ENCODE data around the gene HEY2. TPM values are rescaled to one million over a fixed set of nuclear protein-coding genes. Genes with fewer than 3 reads are reported as not detected.

HEY2 gene
- total and polyA plus RNA-seq, 4 donors, result 1.0 to 2.0 (median 1.4) TPM

GRCh38 chr6:125792680-125793079 is 43.2 kb downstream of the HEY2 start (continued):
- no peak for TF ChIP-seq CTCF (IDR thresholded peaks at IDR 0.05; ENCODE audit: low read depth, low read length, missing input control)

DNA sequence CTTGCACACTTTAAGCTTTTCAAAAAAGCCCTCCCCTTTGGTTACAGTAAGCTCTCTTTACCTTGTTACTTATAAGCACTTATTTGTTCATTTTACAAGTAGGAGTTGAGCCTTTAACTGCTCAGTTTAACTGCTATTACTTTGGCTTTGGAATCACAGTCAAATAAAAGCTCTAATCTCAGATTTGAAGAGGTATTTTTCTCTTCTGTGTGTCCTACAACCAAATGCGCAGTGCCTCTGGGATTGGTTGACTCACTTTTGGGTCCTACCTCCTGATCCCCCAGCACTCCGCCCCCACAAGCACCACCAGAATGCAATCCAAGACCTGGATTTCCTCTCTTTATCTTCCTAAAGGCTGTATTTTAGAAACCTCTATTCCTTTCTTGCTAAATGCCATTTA is 43.8 kb downstream of the HEY2 start:
- Histone ChIP-seq H3K27me3 (ENCODE audit: control insufficient read depth in 4 of 4, insufficient read depth in 4 of 4, low read length in 3 of 4) (no peaks in the 10 kb centered on the region), H3K9ac (ENCODE audit: low read depth in 1 of 2, low read length in 2 of 2) (no peak overlapping the region), H3K27ac (ENCODE audit: low read depth in 1 of 2, low read length in 2 of 2) (no peak overlapping the region), H3K4me1 (ENCODE audit: control insufficient read depth in 4 of 4, insufficient read depth in 4 of 4, low read length in 3 of 4) (peaks cover 4 to 40% (median 20%) of the 10 kb centered on the region in 4 donors), H3K9me3 (ENCODE audit: control insufficient read depth in 4 of 4, low read length in 3 of 4) (no peaks in the 10 kb centered on the region), H3K4me3 (ENCODE audit: low read depth in 1 of 3, low read length in 3 of 3) (no peak overlapping the region), H3K36me3 (ENCODE audit: control insufficient read depth in 4 of 4, insufficient read depth in 3 of 4, low read depth in 1 of 4, low read length in 3 of 4) (peaks cover 0 to 3% (median 0%) of the 10 kb centered on the region in 4 donors)
- no peak for DNase-seq (ENCODE audit: low spot score)
- 91% methylated on average over 2 of the region's 2 CpGs for WGBS
- no peak for TF ChIP-seq NR2F2 (IDR thresholded peaks at IDR 0.05)
- no peak for TF ChIP-seq TAF1 (conservative IDR thresholded peaks at IDR 0.05)
- TF ChIP-seq SP1 (IDR thresholded peaks at IDR 0.05), result no peak
- TF ChIP-seq, protein P1, sequence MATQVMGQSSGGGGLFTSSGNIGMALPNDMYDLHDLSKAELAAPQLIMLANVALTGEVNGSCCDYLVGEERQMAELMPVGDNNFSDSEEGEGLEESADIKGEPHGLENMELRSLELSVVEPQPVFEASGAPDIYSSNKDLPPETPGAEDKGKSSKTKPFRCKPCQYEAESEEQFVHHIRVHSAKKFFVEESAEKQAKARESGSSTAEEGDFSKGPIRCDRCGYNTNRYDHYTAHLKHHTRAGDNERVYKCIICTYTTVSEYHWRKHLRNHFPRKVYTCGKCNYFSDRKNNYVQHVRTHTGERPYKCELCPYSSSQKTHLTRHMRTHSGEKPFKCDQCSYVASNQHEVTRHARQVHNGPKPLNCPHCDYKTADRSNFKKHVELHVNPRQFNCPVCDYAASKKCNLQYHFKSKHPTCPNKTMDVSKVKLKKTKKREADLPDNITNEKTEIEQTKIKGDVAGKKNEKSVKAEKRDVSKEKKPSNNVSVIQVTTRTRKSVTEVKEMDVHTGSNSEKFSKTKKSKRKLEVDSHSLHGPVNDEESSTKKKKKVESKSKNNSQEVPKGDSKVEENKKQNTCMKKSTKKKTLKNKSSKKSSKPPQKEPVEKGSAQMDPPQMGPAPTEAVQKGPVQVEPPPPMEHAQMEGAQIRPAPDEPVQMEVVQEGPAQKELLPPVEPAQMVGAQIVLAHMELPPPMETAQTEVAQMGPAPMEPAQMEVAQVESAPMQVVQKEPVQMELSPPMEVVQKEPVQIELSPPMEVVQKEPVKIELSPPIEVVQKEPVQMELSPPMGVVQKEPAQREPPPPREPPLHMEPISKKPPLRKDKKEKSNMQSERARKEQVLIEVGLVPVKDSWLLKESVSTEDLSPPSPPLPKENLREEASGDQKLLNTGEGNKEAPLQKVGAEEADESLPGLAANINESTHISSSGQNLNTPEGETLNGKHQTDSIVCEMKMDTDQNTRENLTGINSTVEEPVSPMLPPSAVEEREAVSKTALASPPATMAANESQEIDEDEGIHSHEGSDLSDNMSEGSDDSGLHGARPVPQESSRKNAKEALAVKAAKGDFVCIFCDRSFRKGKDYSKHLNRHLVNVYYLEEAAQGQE (IDR thresholded peaks at IDR 0.05), result no peak
- no peak for TF ChIP-seq FOXA2 (IDR thresholded peaks at IDR 0.05)
- TF ChIP-seq YY1 (IDR thresholded peaks at IDR 0.05), result no peak
- TF ChIP-seq MAX (IDR thresholded peaks at IDR 0.05), result no peak
- no peak for TF ChIP-seq HNF4G (IDR thresholded peaks at IDR 0.05)
- no peak for TF ChIP-seq ATF3 (IDR thresholded peaks at IDR 0.05)

GRCh38 chr6:125793863-125794262 is 44.4 kb downstream of the HEY2 start:
- peaks cover 0 to 3% (median 0%) of the 10 kb centered on the region in 4 donors for H3K36me3 ChIP-seq (ENCODE audit: control insufficient read depth in 4 of 4, insufficient read depth in 3 of 4, low read depth in 1 of 4, low read length in 3 of 4)
- H3K4me1 ChIP-seq (ENCODE audit: control insufficient read depth in 4 of 4, insufficient read depth in 4 of 4, low read length in 3 of 4), result peaks cover 4 to 40% (median 20%) of the 10 kb centered on the region in 4 donors
- H3K4me3 ChIP-seq (ENCODE audit: low read depth in 1 of 3, low read length in 3 of 3), result no peak overlapping the region
- H3K9ac ChIP-seq (ENCODE audit: low read depth in 1 of 2, low read length in 2 of 2), result no peak overlapping the region
- 85% methylated on average over 3 of the region's 3 CpGs for WGBS
- no peak for DNase-seq (ENCODE audit: low spot score)
- no peaks in the 10 kb centered on the region for H3K27me3 ChIP-seq (ENCODE audit: control insufficient read depth in 4 of 4, insufficient read depth in 4 of 4, low read length in 3 of 4)
- H3K9me3 ChIP-seq (ENCODE audit: control insufficient read depth in 4 of 4, low read length in 3 of 4), result no peaks in the 10 kb centered on the region
- no peak overlapping the region for H3K27ac ChIP-seq (ENCODE audit: low read depth in 1 of 2, low read length in 2 of 2)
- TF ChIP-seq FOXA2 (IDR thresholded peaks at IDR 0.05), result no peak
- no peak for TF ChIP-seq EGR1 (IDR thresholded peaks at IDR 0.05; ENCODE audit: low read depth in 2 of 2)
- TF ChIP-seq, protein P1 (IDR thresholded peaks at IDR 0.05), result no peak
- no peak for TF ChIP-seq RAD21 (IDR thresholded peaks at IDR 0.05)
- no peak for TF ChIP-seq SP1 (IDR thresholded peaks at IDR 0.05)
- TF ChIP-seq TAF1 (conservative IDR thresholded peaks at IDR 0.05), result no peak
- TF ChIP-seq FOXA1 (IDR thresholded peaks at IDR 0.05), result no peak
- TF ChIP-seq ZBTB33 (IDR thresholded peaks at IDR 0.05), result no peak
- no peak for TF ChIP-seq JUND (IDR thresholded peaks at IDR 0.05)
- TF ChIP-seq GABPA (IDR thresholded peaks at IDR 0.05 in 1 of 2, conservative IDR thresholded peaks at IDR 0.05 in 1 of 2), result no peak
- TF ChIP-seq MAX (IDR thresholded peaks at IDR 0.05), result no peak
- TF ChIP-seq HNF4A (conservative IDR thresholded peaks at IDR 0.05), result no peak
- no peak for TF ChIP-seq NR2F2 (IDR thresholded peaks at IDR 0.05)

All from liver (tissue), 9 donors.